Retina (tissue), 1 donor: Measurements from ENCODE around the gene MTHFD2.

ENCODE experiments used
- DNase-seq: peaks from one replicate; pipeline ENCODE4 v3.0.0-alpha.2; 2016

Gene MTHFD2

DNA sequence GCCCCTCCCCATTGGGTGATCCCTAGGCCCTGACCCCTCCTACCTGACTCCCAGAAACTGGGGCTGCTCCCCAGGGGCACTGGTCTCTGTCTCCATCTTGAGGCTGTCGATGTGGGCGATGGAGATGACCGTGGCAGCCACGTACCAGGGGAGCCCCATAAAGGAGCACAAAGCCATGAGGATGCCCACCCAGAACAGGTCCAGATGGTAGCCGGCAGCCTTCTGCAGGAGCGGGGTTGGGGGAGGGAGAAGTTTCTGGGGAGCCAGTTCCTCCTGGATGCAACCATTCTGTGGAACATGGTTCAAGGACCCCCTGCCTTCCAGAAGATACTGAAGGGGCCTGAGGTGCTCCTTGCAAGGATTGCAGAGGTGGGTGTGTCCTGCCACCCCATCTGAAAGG lies 34.0 kb downstream of the MTHFD2 start:
- DNase-seq, result no peak

DNA sequence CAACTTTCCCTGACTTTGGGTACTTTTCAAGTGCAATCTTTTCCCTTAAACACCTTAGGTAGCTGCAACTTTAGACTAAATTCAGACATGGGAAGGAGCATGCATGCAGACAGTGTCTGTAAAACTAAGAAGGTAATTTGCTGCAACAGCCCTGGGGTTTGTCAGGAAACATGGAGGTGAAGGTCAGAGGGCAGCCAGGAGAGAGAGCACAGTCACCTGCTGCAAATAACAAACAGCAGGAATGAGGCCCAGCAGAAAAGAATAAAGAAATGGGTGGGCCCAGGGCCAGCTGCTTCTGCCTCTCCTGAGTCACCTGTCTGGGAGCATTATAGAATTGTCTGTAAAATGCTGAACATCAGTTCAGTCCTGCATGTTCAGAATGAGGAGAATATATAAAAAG lies 35.2 kb downstream of the MTHFD2 start:
- DNase-seq, result no peak

- no peak for DNase-seq
Measured at GRCh38 chr2:74235041-74235440, 36.6 kb downstream of the MTHFD2 start.

DNA sequence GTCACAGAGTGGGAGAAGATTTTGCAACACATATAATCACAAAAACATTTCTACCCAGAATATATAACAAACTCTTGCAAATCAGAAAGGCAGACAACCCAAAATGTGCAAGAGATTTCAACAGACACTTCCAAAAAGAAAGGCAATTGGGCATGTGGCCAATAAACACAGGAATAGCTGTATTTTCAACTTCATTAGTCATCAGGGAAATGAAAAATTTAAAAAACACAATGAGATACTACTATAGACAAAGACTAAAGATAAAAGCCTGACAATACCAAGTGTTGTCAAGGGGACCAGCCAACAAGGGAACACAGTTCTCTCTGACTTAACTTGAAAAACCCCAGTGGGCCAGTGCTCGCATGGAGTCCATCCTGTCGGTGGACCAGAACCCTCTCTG lies 40.5 kb downstream of the MTHFD2 start:
- no peak for DNase-seq

DNA sequence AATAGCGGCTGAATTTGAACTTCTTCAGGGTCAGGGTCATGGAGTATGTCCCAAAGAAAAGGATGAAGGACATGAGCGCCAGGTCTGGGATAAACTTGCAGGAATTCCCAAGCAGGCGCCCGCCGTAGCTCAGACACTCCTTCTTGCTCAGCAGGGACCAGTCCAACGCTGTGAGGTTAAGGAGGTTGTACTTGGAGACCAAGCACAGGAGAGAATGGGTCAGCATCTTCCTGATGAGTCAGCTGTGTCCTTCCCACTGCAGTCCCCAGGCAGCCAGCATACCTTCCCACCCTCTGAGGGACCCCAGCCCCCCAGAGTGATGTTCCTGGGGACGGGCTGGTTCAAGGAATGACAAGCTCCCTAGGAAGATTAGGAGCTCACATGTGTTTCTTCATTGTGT lies 40.9 kb downstream of the MTHFD2 start:
- DNase-seq, result no peak

GRCh38 chr2:74242354-74243071 lies 44.1 kb downstream of the MTHFD2 start:
- no peak for DNase-seq

DNA sequence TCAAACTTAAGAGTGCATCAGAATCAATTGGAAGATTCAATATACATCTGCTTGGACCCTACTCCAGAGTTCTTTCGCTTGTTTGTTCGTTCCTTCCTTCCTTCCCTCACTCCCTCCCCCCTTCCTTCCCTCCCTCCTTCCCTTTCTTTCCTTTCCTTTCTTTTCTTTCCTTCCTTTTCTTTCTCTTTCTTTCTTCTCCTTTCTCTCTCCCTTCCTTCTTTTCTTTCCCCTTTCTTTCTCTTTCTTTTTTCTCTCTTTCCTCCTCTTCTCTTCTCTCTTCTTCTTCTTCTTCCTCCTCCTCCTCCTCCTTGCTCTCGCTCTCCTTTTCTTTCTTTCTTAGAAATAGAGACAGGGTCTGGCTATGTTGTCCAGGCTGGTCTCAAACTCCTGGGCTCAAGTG lies 45.9 kb downstream of the MTHFD2 start:
- no peak for DNase-seq

DNA sequence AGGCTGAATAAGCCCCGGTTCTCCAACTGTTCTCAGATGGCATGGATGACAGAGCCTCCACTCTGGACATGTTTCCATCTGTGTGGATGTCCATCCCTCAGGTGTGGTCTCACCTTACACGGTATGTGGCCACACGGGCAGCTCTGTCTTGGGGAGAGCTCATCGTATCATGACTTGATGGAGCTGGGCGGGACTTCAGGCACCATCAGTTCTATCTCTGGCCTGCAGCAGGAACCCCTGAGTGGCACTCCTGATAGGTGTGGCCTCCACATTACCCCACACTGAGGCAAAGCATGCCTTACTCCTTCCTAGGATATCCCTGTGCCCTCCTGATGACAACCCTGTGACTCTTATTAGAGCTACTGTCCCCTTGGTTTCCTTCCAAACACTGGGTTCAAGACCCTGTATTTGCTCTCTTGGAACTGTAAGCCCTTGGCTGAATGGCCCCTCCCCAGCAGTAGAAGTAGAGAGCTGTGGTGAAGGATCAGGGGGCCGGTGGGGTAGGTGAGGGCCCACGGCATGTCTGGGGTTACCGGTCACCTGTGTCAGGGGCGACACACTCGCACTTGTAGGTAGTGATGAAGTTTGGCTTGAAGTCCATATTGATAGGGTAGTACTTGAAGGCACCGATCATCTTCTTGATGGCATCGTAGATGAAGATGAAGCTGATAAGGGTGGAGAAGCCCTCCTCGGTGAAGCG lies 48.2 kb downstream of the MTHFD2 start:
- DNase-seq, result no peak

- peak; percentile 4 for DNase-seq
Measured at GRCh38 chr2:74249406-74250122, 51.1 kb downstream of the MTHFD2 start.

DNA sequence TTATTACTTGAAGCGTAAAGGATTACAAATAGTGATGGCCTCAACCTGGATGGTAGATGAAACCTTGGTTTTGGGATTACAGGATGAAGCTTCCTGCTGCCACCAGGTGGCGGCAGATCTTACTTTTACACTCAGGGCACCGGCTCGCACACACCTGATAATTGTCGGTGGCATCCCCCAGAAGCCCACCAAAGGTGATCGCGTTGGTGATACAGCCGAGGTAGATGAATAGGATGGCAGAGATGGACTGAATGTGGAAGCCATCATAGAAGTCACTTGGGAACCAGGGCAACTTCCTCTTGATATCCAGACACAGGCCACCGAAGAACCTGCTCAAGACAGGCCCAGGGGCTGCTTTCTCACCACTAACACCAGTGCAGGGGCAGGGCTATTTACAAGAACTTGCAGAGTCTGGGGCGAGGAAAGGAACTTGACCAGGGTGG lies 51.8 kb downstream of the MTHFD2 start:
- DNase-seq, result peak; percentile 65

- no peak for DNase-seq
Measured at GRCh38 chr2:74252036-74252435, 53.6 kb downstream of the MTHFD2 start.

DNA sequence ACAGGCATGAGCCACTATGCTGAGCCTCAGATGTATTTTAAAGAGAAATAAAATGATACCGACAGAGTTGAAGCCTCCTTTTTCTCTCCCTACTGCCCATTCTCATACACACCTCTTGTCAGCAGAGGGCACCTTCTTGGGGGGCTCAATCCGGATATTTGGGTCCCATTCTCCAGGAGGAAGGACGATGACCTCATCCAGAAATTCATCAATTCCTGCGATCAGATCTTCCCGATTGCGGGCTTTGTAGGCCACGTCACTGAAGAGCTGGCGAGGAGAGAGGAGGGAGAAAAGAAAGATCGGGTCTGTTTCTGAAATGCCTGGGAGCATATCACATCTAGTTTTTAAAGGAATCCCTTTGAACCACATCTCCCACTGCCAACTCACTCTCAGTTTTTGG lies 54.4 kb downstream of the MTHFD2 start:
- no peak for DNase-seq

DNA sequence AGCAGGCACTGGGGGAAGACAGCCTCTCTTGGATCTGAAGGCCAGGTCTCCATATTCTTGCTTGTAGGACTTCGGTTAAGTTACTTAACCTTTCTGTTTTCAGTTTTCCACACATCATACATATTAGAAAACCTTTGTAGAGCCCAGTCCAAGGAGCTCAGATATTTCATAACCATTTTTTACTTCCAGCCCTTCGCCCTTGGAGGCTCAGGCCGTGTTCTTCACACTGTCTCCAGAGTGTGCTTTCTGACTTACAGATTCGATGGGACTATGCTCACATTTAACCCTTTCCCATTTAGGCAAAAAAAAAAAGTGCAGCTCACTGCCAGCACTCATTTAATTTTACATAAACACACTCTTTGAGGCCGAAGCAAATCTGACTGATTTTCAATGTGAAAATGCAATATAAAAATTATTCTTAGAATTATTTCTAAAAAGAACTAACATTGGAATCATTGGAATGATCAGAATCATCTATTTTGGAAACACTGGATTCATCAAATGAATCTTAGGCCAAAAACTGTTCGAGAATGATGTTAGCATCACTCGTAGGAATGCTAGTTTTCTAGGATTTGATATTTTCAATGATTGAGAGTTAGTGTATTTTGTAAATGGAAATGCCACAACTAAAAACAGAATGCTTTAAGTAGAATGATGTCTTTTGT lies 55.0 kb downstream of the MTHFD2 start:
- DNase-seq, result no peak

GRCh38 chr2:74253971-74254310 lies 55.5 kb downstream of the MTHFD2 start:
- DNase-seq, result no peak

DNA sequence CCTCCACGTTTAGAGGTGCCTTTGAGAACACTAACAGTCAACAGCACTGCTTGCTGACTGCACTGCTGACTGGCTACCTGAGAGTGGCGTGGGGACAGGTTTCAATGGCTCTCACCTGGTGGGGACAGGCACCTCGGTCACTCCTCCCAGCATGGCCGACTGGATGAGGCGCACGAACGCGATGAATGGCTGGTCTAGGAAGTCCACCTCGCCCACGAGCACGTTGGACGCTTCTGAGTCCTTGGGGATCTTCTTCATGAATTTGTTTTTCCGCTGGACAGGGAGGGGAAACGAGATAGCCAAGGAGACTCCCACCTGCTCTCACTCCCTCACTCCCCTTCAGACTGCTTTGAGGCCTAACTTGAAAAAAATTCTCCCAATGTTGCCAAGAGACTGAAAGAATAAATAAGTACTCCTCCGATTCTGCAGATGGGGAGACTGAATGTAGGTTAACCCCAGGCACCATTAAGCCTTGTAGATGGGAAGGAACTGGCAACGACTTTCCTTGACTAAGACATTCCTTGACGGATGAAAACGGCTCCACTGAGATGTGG lies 57.3 kb downstream of the MTHFD2 start:
- DNase-seq, result no peak

DNA sequence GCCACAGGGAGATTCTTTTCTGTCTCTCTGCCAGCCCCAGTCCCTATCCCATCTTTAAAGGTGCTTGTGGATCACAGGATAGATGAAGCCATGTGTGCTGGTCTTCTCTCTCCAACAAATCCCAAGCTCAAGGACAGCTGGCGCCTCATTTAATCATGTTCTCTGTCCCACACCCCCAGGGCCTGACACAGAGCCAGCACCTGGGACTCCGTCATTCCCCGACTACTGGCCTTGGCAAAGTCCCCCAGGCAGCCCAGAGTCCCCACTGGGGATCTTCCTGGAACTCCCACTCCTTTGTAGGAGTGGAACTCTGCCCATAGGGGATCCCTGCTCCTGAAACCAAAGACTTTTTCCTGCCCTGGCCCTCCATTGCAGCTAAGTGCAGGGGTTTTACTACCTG lies 60.8 kb downstream of the MTHFD2 start:
- DNase-seq, result no peak

DNA sequence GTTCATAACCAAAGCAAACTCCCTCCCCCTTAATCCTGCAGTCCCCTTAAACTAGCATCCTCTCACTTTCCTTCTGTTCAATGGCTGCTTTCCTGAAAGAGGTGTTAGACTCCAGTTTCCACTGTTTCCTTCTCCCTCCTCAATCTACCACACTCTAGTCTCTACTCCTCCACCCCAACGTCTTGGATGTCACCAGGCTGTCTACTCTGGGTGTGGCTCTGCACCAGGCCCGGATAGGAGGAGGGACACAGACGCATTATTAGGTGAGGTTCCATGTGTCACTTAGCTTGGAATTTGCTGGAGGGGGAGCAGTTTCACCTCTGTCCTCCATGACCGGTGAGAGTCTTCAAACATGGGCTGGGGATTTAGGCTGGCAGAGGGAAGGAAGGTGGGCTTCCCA lies 61.3 kb downstream of the MTHFD2 start:
- DNase-seq, result no peak

DNA sequence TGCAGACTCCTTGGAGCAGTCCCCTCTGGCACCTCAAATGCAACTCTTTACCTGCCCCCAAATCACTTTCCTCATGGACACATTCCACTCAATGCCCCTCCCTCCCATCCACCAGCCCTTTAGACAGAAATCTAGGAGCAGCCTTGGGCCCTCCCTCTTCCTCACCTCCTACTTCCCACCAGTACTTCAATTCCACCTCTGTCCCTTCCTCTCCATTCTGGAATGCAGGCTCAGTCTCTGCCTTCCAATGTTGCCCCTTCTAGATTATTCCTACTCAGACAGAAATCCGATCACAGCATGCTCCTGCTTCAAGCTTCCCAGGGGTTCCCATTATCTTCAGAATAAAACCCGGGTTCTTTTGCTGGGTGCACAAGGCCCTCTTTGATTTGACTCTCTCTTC lies 62.1 kb downstream of the MTHFD2 start:
- DNase-seq, result no peak

GRCh38 chr2:74261204-74261864 lies 62.9 kb downstream of the MTHFD2 start:
- DNase-seq, result no peak

- no peak for DNase-seq
Measured at GRCh38 chr2:74262681-74263080, 64.3 kb downstream of the MTHFD2 start.

GRCh38 chr2:74264281-74264680 lies 65.9 kb downstream of the MTHFD2 start:
- no peak for DNase-seq

DNA sequence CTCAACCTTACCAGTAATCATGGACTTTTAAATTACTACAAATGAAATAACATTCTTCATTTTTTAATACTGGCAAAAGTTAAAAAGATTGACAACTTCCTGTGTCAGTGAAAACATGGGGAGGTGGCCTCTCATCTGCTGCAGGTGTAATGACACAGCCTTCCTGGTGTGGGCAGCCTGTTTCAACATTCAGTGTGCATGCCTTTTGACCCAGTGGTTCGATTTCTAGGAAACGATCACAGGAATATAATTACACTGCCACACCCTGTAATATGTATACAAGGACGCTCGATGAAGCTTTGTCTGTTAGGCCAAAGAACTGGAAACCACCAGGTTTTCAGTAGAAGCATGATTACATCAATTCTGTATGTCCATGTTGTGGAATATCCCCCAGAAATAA lies 68.7 kb downstream of the MTHFD2 start:
- no peak for DNase-seq
